HEK293 (cell line): ENCODE data around the gene CDKAL1.

Experiments
- CTCF ChIA-PET: fragments of 350-600 bp; formaldehyde crosslinking; extraction: SDS; loops from one replicate; lab custom pipeline; 2021; ENCODE audit warnings: antibody characterized with exemption; lab: Yijun Ruan, JAX
- POLR2A ChIA-PET: fragments of 300-600 bp; formaldehyde crosslinking; extraction: SDS; loops from one replicate; lab custom pipeline; 2020; ENCODE audit warnings: antibody characterized with exemption, inconsistent platforms; lab: Yijun Ruan, JAX
- H3K27ac ChIP-seq: fragments of 200-500 bp; sonication (Bioruptor generic); 2 replicates; pipeline ENCODE4 v1.5.1; 2014; ENCODE audit warnings: low read depth, low read length, control low read depth, inconsistent platforms; ENCODE audit errors: extremely low read depth
- H3K36me3 ChIP-seq, 2 experiments: fragments of 200-500 bp in 1 of 2; sonication (Bioruptor generic) in 1 of 2; 1 replicate in 1 of 2; 2 replicates in 1 of 2; pipeline ENCODE4 v1.5.1; 2014 to 2017; ENCODE audit warnings: inconsistent platforms in 2 of 2, low read length in 2 of 2; ENCODE audit not compliant: control insufficient read depth in 2 of 2, insufficient read depth in 1 of 2
- H3K4me1 ChIP-seq: fragments of 200-500 bp; sonication (Bioruptor generic); 2 replicates; pipeline ENCODE4 v1.5.1; 2014; ENCODE audit warnings: mild to moderate bottlenecking, low read length, inconsistent platforms; ENCODE audit not compliant: control insufficient read depth, insufficient read depth
- H3K4me3 ChIP-seq: 2 replicates; pipeline ENCODE4 v1.5.1; 2011; ENCODE audit warnings: low read depth, mild to moderate bottlenecking, control low read depth, low read length, moderate library complexity
- H3K9me3 ChIP-seq: fragments of 200-500 bp; sonication (Bioruptor generic); 2 replicates; pipeline ENCODE4 v1.5.1; 2014; ENCODE audit warnings: low read depth, low read length, inconsistent platforms; ENCODE audit not compliant: control insufficient read depth, insufficient read depth
- BCL11A ChIP-seq: fragments of 450-650 bp; formaldehyde crosslinking; IDR thresholded peaks from 2 replicates; pipeline ENCODE4 v1.5.1; 2016; ENCODE audit warnings: low read depth, missing biosample characterization, missing genetic modification characterization
- KLF1 ChIP-seq: fragments of 450-650 bp; formaldehyde crosslinking; IDR thresholded peaks from 2 replicates; pipeline ENCODE4 v1.5.1; 2016; ENCODE audit warnings: missing biosample characterization, missing genetic modification characterization
- PRDM10 ChIP-seq: fragments of 450-650 bp; formaldehyde crosslinking; IDR thresholded peaks from 2 replicates; pipeline ENCODE4 v1.5.1; 2016; ENCODE audit warnings: missing biosample characterization, missing genetic modification characterization
- REPIN1 ChIP-seq: fragments of 450-650 bp; formaldehyde crosslinking; IDR thresholded peaks from 2 replicates; pipeline ENCODE4 v1.5.1; 2017; ENCODE audit warnings: missing biosample characterization, missing genetic modification characterization, low read depth
- SETDB1 ChIP-seq: IDR thresholded peaks from one replicate; pipeline ENCODE4 v1.6.1; 2017; ENCODE audit warnings: mild to moderate bottlenecking, low read length, moderate library complexity, mixed read lengths; ENCODE audit not compliant: insufficient read length
- ZBTB1 ChIP-seq: fragments of 450-650 bp; formaldehyde crosslinking; IDR thresholded peaks from 2 replicates; pipeline ENCODE4 v1.5.1; 2016; ENCODE audit warnings: missing biosample characterization, missing genetic modification characterization
- ZBTB44 ChIP-seq: fragments of 450-650 bp; IDR thresholded peaks from 2 replicates; pipeline ENCODE4 v1.5.1; 2018; ENCODE audit warnings: missing biosample characterization, mild to moderate bottlenecking, missing genetic modification characterization
- ZNF404 ChIP-seq: fragments of 450-650 bp; formaldehyde crosslinking; IDR thresholded peaks from 2 replicates; pipeline ENCODE4 v1.5.1; 2017; ENCODE audit warnings: missing biosample characterization, missing genetic modification characterization
- ZNF513 ChIP-seq: fragments of 450-650 bp; IDR thresholded peaks from 2 replicates; pipeline ENCODE4 v1.5.1; 2018; ENCODE audit warnings: missing biosample characterization, missing genetic modification characterization
- ZNF530 ChIP-seq: fragments of 450-650 bp; formaldehyde crosslinking; IDR thresholded peaks from 2 replicates; pipeline ENCODE4 v1.5.1; 2016; ENCODE audit warnings: low read depth, missing biosample characterization, missing genetic modification characterization
- ZNF555 ChIP-seq: fragments of 450-650 bp; formaldehyde crosslinking; conservative IDR thresholded peaks from 2 replicates; pipeline ENCODE4 v1.5.1; 2017; ENCODE audit warnings: missing biosample characterization, mild to moderate bottlenecking, missing genetic modification characterization, inconsistent platforms
- TF ChIP-seq, protein P1 (sequence below): fragments of 450-650 bp; formaldehyde crosslinking; IDR thresholded peaks from 2 replicates; pipeline ENCODE4 v1.5.1; 2016; ENCODE audit warnings: missing biosample characterization, missing genetic modification characterization

The CDKAL1 gene

DNA sequence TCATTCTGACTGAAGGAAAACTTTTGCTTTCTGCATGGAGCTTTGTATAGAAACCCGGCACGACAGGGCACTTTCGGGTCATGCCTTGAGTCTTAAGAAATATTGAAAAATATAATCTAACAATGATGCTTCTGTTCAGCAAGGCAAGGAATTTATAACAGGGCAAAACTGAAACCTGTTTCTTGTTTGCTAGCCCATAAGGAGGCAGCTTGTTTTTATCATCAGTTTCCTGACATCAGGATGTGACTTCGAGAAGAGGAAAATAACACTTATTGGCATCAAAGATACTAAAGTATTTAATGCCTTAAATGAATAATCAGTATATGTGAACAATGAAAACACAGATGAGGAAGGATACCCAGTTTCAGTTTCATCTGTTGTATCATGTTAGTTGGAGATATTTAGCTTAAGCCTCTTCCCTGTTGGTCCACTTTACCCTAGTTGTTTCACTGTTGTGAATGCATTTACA, 146.5 kb downstream of the CDKAL1 start:
- ChIA-PET POLR2A (interaction anchor here (0.6 kb wide), 1 partner anchor 714 kb away, joined by 4 read pairs; no protein-coding TSS in a partner anchor), CTCF (interaction anchor here (0.9 to 1.2 kb wide), 2 partner anchors 14 to 24 kb away, joined by 3 read pairs; no protein-coding TSS in a partner anchor)
- Histone ChIP-seq H3K27ac (no peak overlapping the region), H3K4me3 (no peak overlapping the region), H3K9me3 (no peaks in the 10 kb centered on the region), H3K36me3 (no peaks in the 10 kb centered on the region; a peak in 1 of 3 replicates), H3K4me1 (no peaks in the 10 kb centered on the region)
- TF ChIP-seq KLF1 (tag by site-specific recombination) = no peak
- no peak for TF ChIP-seq REPIN1 (tag by site-specific recombination)
- no peak for TF ChIP-seq ZNF513
- TF ChIP-seq PRDM10 (tag by site-specific recombination) = no peak
- no peak for TF ChIP-seq SETDB1
- no peak for TF ChIP-seq ZNF530
- TF ChIP-seq, protein P1, sequence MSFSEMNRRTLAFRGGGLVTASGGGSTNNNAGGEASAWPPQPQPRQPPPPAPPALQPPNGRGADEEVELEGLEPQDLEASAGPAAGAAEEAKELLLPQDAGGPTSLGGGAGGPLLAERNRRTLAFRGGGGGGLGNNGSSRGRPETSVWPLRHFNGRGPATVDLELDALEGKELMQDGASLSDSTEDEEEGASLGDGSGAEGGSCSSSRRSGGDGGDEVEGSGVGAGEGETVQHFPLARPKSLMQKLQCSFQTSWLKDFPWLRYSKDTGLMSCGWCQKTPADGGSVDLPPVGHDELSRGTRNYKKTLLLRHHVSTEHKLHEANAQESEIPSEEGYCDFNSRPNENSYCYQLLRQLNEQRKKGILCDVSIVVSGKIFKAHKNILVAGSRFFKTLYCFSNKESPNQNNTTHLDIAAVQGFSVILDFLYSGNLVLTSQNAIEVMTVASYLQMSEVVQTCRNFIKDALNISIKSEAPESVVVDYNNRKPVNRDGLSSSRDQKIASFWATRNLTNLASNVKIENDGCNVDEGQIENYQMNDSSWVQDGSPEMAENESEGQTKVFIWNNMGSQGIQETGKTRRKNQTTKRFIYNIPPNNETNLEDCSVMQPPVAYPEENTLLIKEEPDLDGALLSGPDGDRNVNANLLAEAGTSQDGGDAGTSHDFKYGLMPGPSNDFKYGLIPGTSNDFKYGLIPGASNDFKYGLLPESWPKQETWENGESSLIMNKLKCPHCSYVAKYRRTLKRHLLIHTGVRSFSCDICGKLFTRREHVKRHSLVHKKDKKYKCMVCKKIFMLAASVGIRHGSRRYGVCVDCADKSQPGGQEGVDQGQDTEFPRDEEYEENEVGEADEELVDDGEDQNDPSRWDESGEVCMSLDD (tag by site-specific recombination) = no peak
- no peak for TF ChIP-seq BCL11A
- no peak for TF ChIP-seq ZNF555 (tag by site-specific recombination)
- TF ChIP-seq ZBTB1 (tag by site-specific recombination) = no peak
- TF ChIP-seq ZBTB44 (tag by site-specific recombination) = no peak

DNA sequence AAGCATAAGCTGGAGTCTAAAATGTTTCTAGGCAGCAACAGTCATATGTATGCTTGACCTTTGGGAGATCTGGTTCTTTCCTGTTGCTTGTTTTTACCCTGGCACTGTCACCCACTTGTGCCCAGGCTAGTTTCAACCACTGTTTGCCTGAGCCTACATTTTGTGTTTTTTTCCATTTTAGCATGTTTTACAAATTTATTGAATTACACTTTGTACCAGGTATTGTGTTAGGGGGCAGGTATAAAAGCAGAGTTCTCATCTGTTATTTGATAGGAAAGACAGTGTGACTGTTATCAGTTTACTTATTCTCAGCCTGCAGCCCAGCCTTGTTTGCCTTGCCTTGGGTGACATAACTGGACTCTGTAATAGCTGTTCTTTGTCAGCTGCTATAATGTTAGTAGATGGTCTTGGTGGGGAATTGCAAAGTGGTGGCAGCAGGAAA, 147.0 kb downstream of the CDKAL1 start:
- Histone ChIP-seq H3K4me1 (no peaks in the 10 kb centered on the region), H3K36me3 (no peaks in the 10 kb centered on the region; a peak in 1 of 3 replicates), H3K27ac (no peak overlapping the region), H3K4me3 (no peak overlapping the region), H3K9me3 (no peaks in the 10 kb centered on the region)
- POLR2A ChIA-PET = no interaction called here
- CTCF ChIA-PET = interaction anchor here (0.9 kb wide), 1 partner anchor 23 kb away, joined by 3 read pairs; no protein-coding TSS in a partner anchor
- TF ChIP-seq ZNF404 (tag by site-specific recombination) = no peak
